Subcutaneous adipose tissue (tissue), 4 donors: ENCODE results near the gene YDJC. TPM values are rescaled to one million over a fixed set of nuclear protein-coding genes. Genes with fewer than 3 reads are reported as not detected.

ENCODE experiments used
- total RNA-seq, 4 donors: library from RNA; depleted of rRNA; stranded (reverse); fragments of >200 nt; gene quantifications; one replicate each; pipeline ENCODE4 v1.1.0, GENCODE V29; 2016
- TF ChIP-seq, protein P1 (sequence below): fragments of 450-650 bp; IDR thresholded peaks from one replicate; pipeline ENCODE4 v1.5.1; 2016; ENCODE audit warnings: low read depth, mild to moderate bottlenecking, control low read depth, antibody characterized with exemption, moderate library complexity

The YDJC gene
- total RNA-seq, 4 donors from 2014 or later = 4.7 to 15.3 (median 12.9) TPM

GRCh38 chr22:21640810-21641209 is 11.0 kb upstream of the YDJC start:
- TF ChIP-seq, protein P1, sequence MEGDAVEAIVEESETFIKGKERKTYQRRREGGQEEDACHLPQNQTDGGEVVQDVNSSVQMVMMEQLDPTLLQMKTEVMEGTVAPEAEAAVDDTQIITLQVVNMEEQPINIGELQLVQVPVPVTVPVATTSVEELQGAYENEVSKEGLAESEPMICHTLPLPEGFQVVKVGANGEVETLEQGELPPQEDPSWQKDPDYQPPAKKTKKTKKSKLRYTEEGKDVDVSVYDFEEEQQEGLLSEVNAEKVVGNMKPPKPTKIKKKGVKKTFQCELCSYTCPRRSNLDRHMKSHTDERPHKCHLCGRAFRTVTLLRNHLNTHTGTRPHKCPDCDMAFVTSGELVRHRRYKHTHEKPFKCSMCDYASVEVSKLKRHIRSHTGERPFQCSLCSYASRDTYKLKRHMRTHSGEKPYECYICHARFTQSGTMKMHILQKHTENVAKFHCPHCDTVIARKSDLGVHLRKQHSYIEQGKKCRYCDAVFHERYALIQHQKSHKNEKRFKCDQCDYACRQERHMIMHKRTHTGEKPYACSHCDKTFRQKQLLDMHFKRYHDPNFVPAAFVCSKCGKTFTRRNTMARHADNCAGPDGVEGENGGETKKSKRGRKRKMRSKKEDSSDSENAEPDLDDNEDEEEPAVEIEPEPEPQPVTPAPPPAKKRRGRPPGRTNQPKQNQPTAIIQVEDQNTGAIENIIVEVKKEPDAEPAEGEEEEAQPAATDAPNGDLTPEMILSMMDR = no peak

DNA sequence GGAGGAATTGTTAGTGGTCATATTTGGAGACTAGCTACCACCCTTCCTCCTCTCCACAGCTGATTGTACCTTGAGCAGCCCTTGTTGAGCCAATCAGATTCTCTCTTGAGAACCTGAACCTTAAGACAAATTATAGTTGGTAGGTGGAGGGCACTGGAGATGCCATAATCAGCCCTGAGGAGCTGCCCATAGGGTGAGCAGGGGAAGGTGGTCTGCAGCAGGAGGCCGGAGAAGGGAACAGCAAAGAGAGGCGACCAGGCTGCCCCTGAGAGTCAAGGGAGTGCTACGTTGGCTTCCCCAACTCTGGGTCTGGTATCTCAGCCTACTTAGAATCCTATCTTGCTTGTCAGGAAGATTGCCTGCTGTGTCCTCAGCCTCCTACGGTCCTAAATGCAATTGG is 9.5 kb upstream of the YDJC start:
- TF ChIP-seq, protein P1 = no peak

DNA sequence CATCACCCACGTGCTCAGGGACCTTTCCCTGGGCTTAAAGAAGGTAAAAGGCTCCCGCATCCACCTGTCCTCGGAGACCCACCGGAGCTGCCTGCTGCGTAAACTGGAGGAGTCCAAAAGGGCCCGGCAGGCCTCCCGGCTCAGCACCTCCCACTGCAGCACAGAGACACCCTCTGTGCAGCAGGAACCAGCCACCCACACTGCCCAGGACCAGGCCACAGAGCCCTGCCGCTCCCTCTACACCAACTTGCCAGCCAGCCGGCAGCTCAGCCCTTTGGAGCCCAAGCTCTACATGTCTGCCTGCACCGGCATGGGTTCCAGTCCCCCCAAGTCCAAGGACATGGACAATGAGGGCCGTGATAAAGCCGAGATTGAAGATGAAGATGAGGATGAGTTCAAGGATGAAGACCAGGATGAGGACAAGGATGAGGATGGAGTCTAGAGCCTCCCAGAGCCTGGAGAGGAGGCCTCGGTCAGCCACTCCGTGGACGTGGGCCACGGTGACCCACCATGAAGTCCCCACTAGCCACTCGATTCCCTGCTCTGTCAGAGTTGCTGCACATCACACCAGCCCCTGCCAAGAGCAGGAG is 6.9 kb upstream of the YDJC start:
- TF ChIP-seq, protein P1 = no peak

DNA sequence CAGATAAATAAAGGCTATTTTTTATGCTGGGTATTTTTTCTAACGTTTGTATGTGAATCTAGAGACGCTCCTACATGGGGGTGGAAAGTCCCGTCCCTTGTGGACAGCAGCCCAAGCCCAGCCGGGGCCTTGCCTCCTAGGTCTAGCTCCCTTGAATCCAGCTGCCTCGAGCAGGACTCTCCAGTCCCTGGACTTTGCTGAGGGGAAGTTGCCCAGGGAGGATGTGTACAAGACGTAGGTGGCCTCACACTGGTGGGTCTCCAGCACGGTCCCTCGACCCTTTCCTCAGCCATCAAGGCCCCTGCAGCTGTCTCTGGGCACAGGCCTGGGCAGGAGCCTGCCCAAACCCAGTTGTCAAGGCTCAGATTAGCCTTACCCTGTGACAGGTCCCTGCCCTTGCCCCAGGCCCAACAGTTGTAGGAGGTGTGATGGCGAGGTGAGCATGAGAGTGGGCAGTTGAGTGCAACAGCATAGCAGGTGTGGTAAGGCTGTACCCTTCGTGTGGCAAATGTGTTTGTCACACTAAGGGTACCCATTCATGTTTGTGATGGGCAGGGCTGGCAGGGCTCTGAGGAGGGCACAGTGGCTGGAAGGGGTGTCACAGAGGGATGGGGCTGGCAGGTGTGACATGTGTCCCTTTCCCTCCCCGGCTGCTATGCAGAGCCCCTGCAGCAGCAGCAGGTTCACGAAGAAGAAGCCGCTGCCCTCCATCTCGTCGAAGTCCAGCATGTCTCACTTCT is 6.1 kb upstream of the YDJC start:
- TF ChIP-seq, protein P1 = no peak

- TF ChIP-seq, protein P1 = no peak
These were observed 5.0 kb upstream of the YDJC start for GRCh38 chr22:21634844-21635243.

DNA sequence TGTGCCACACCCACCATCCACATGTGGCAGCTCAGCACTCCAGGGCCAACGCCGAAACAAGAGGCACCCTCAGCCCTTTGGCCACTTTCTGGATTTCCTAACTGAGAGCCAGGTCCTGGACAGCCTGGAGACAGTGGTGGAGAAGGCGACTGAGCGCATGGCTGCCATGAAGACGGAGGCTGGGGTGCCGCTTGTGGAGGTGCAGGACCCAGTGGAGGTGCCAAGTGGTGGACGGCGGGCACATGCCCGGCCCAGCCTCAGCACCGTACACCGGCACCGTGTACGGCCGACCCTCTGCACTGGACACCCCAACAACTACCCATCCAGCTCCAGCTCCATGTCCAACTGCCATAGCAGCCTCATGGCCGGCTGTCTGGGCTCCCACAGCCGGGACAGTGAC is 4.3 kb upstream of the YDJC start:
- TF ChIP-seq, protein P1 = no peak

GRCh38 chr22:21633481-21633880 is 3.7 kb upstream of the YDJC start:
- TF ChIP-seq, protein P1 = no peak
